NCI-H128 (cell line): ENCODE results near the gene HOXB2.

ENCODE experiments used
- DNase-seq: peaks from one replicate; lab custom pipeline; 2025; ENCODE audit not compliant: unreplicated experiment; lab: John Stamatoyannopoulos, UW

HOXB2 gene

GRCh38 chr17:48545022-48545375 is at the start of gene HOXB2:
Gene HOXB2, minus strand, starts transcription at chr17:48545109. Its CDS starts 198 bp downstream, at chr17:48544911.
- no peak for DNase-seq

- peak; percentile 50 for DNase-seq
Observed at GRCh38 chr17:48593840-48594537, 49.1 kb upstream of the HOXB2 start.

- no peak for DNase-seq
Observed at GRCh38 chr17:48593126-48593829, 48.4 kb upstream of the HOXB2 start, which contains the start of gene HOXB5. Gene HOXB5, minus strand, starts transcription at chr17:48593779. Its CDS starts 97 bp downstream, at chr17:48593682.

GRCh38 chr17:48592577-48592976 is 47.7 kb upstream of the HOXB2 start:
- DNase-seq: no peak

- DNase-seq: no peak
Observed at GRCh38 chr17:48592057-48592514, 47.2 kb upstream of the HOXB2 start.

- no peak for DNase-seq
Observed at GRCh38 chr17:48591255-48592056, 46.5 kb upstream of the HOXB2 start.

- DNase-seq: no peak
Observed at GRCh38 chr17:48590607-48591161, 45.8 kb upstream of the HOXB2 start.

- no peak for DNase-seq
Observed at GRCh38 chr17:48589831-48590606, 45.1 kb upstream of the HOXB2 start, which contains the start of gene HOXB3. Gene HOXB3, minus strand, starts transcription at chr17:48590241. Its CDS starts 37,767 bp downstream, at chr17:48552474.

- DNase-seq: no peak
Observed at GRCh38 chr17:48589060-48589830, 44.3 kb upstream of the HOXB2 start.

GRCh38 chr17:48588528-48588927 is 43.6 kb upstream of the HOXB2 start:
- no peak for DNase-seq

GRCh38 chr17:48588074-48588415 is 43.1 kb upstream of the HOXB2 start:
- no peak for DNase-seq

- no peak for DNase-seq
Observed at GRCh38 chr17:48587276-48588073, 42.6 kb upstream of the HOXB2 start.

GRCh38 chr17:48586355-48587258 is 41.7 kb upstream of the HOXB2 start:
- DNase-seq: no peak

- DNase-seq: no peak
Observed at GRCh38 chr17:48584223-48584741, 39.4 kb upstream of the HOXB2 start.

- no peak for DNase-seq
Observed at GRCh38 chr17:48583708-48584222, 38.9 kb upstream of the HOXB2 start.

GRCh38 chr17:48582750-48583069 is 37.8 kb upstream of the HOXB2 start:
- no peak for DNase-seq

GRCh38 chr17:48579760-48580554 is 35.0 kb upstream of the HOXB2 start:
- DNase-seq: no peak
